ENCODE results near the gene NOS1AP.

The NOS1AP gene

DNA sequence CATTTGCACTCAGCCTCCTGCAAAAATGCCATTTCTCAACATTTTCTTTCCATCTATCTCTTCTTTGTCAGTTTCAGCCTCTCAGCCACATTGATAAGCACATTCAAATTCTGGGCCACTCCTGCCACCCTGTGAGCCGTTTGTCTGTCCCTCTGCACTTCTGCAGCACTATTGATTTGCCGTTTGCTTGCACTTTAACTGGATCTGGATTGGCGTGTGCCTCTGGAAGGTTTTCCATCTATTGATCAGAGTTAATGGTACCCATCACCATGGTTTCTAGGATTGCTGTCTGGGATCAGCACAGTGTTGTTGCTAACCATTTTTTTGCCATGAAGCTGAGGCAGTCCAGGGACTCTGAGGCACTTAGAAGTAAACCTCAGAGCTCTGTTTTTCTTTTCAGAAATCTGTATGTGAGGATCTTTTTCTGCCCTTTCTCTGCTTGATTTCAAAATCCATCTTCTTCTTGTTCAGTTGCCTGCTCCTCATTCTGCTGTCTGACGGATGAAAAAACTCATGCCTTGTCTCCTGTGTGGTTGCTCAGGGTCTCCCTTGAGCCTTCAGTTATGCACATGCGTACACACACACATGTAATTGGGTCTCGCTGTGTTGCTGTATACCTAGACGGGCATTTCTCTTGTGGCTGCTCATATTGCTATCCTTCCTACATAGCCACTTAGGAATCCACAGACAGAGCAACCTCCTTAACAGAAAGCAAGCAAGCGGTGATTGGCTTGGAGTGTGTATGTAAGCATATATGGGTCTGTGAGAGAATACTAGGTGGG, 67.9 kb downstream of the NOS1AP start:
- DNase-seq (ENCODE audit: extremely low spot score): no peak
- CTCF ChIA-PET: no interaction called here
- POLR2A ChIA-PET: no interaction called here

DNA sequence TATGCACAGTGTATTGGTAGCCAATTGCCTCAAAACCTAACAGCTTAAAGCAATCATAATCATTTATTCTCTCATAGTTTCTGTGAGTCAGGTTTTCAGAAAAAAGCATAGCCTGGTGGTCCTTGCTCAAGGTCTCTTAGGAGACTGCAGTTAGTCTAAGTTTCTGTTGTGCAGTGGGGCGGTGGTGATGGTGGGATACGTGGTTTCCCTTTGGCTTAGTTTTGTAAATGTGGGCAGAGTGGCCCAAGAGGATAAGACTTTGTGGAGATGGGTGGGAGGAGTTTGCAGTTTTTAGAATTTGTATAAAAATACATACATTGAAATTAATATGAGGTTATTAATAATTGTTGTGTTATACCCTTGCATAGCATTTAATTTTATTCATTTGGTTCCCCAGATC, 68.6 kb downstream of the NOS1AP start:
- ChIA-PET POLR2A (no interaction called here), CTCF (no interaction called here)
- TF ChIP-seq SP1 (IDR thresholded peaks at IDR 0.05): no peak
- TF ChIP-seq FOXK2 (IDR thresholded peaks at IDR 0.05): no peak
- no peak for TF ChIP-seq FOXA1 (IDR thresholded peaks at IDR 0.05)
- TF ChIP-seq ZNF384 (IDR thresholded peaks at IDR 0.05): no peak
- TF ChIP-seq ELF4 (IDR thresholded peaks at IDR 0.05): no peak
- TF ChIP-seq, protein P1, sequence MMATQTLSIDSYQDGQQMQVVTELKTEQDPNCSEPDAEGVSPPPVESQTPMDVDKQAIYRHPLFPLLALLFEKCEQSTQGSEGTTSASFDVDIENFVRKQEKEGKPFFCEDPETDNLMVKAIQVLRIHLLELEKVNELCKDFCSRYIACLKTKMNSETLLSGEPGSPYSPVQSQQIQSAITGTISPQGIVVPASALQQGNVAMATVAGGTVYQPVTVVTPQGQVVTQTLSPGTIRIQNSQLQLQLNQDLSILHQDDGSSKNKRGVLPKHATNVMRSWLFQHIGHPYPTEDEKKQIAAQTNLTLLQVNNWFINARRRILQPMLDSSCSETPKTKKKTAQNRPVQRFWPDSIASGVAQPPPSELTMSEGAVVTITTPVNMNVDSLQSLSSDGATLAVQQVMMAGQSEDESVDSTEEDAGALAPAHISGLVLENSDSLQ (IDR thresholded peaks at IDR 0.05): no peak
- TF ChIP-seq NFRKB (IDR thresholded peaks at IDR 0.05): no peak
- no peak for TF ChIP-seq LEF1 (IDR thresholded peaks at IDR 0.05; ENCODE audit: borderline replicate concordance)
- no peak for TF ChIP-seq CTBP1 (IDR thresholded peaks at IDR 0.05; ENCODE audit: borderline replicate concordance)
- no peak for TF ChIP-seq ARNT (IDR thresholded peaks at IDR 0.05)
- no peak for TF ChIP-seq BHLHE40 (IDR thresholded peaks at IDR 0.05; ENCODE audit: borderline replicate concordance)
- TF ChIP-seq TARDBP (IDR thresholded peaks at IDR 0.05): no peak
- TF ChIP-seq SUZ12 (IDR thresholded peaks at IDR 0.05): no peak
- no peak for TF ChIP-seq L3MBTL2 (conservative IDR thresholded peaks at IDR 0.05)
- no peak for TF ChIP-seq FOXM1 (IDR thresholded peaks at IDR 0.05; ENCODE audit: borderline replicate concordance)
- no peak for TF ChIP-seq HDGF (IDR thresholded peaks at IDR 0.05; ENCODE audit: borderline replicate concordance)
- DNase-seq (ENCODE audit: extremely low spot score): no peak

More for the DNA sequence above, 67.9 kb downstream of the NOS1AP start:
- TF ChIP-seq TARDBP (IDR thresholded peaks at IDR 0.05) (no peak), FOXK2 (IDR thresholded peaks at IDR 0.05) (no peak), SUZ12 (IDR thresholded peaks at IDR 0.05) (no peak), BHLHE40 (IDR thresholded peaks at IDR 0.05; ENCODE audit: borderline replicate concordance) (no peak), L3MBTL2 (conservative IDR thresholded peaks at IDR 0.05) (no peak), ARNT (IDR thresholded peaks at IDR 0.05) (no peak), FOXA1 (IDR thresholded peaks at IDR 0.05) (no peak), NFRKB (IDR thresholded peaks at IDR 0.05) (no peak), LEF1 (IDR thresholded peaks at IDR 0.05; ENCODE audit: borderline replicate concordance) (no peak), ELF4 (IDR thresholded peaks at IDR 0.05) (no peak), SP1 (IDR thresholded peaks at IDR 0.05) (no peak), HDGF (IDR thresholded peaks at IDR 0.05; ENCODE audit: borderline replicate concordance) (no peak)
- TF ChIP-seq, protein P1 (IDR thresholded peaks at IDR 0.05): no peak

DNA sequence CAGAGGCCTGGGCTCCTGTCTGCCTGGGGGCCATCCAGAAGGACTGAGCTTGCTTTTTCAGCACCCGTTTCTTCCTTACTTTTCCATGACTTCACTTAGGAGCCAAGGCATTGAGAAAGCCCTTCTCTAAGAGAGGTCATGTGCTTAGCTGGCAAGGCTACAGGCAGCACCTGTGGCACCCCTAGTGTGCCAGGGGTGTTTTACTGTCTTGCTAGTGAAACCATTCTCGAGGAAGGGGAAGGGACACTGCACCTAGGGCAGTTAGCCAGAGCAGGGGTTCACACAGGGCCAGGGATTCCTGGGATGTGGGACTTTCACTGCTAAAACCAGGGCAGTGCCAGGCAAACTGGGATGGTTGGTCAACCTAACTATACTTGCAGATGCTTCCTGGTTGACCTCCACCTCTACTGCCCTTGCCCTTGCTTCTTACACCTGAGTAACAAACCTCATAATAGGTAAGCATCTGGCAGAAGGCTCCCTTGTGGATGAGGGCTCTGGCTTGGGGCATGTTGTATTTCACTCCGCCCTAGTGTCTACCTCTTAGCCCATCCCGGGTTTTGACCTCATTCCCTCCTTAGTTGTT, 69.2 kb downstream of the NOS1AP start:
- no peak for DNase-seq (ENCODE audit: extremely low spot score)
- CTCF ChIA-PET: no interaction called here

DNA sequence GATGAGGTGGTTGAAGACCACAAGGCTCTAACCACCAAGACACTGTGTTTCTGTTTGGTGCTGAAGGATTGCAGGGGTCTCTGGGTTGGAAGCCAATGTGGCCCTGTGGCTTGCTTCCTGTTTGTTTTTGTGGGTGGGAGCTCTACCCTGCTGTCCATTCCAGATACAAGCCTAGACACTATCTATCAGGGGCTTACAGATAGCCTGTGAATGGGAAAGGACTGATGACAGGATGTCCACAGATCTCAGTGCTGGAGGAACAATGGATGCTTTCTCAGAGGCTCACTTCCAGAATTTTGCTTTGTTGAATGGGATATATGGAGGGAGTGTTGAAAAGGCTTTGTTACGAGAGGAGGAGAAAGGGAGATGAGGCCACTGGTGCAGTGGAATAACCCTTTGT, 69.7 kb downstream of the NOS1AP start:
- ChIA-PET CTCF (no interaction called here), POLR2A (no interaction called here)
- TF ChIP-seq TARDBP (IDR thresholded peaks at IDR 0.05): no peak
- no peak for TF ChIP-seq CTBP1 (IDR thresholded peaks at IDR 0.05; ENCODE audit: borderline replicate concordance)
- no peak for TF ChIP-seq HDGF (IDR thresholded peaks at IDR 0.05; ENCODE audit: borderline replicate concordance)
- no peak for TF ChIP-seq LEF1 (IDR thresholded peaks at IDR 0.05; ENCODE audit: borderline replicate concordance)
- TF ChIP-seq ZNF384 (IDR thresholded peaks at IDR 0.05): no peak
- TF ChIP-seq, protein P1 (IDR thresholded peaks at IDR 0.05): no peak
- no peak for TF ChIP-seq ELF4 (IDR thresholded peaks at IDR 0.05)
- TF ChIP-seq BHLHE40 (IDR thresholded peaks at IDR 0.05; ENCODE audit: borderline replicate concordance): no peak
- no peak for TF ChIP-seq L3MBTL2 (conservative IDR thresholded peaks at IDR 0.05)
- TF ChIP-seq FOXK2 (IDR thresholded peaks at IDR 0.05): no peak
- no peak for TF ChIP-seq SP1 (IDR thresholded peaks at IDR 0.05)
- no peak for TF ChIP-seq ARNT (IDR thresholded peaks at IDR 0.05)
- TF ChIP-seq FOXA1 (IDR thresholded peaks at IDR 0.05): no peak
- no peak for DNase-seq (ENCODE audit: extremely low spot score)

More for the DNA sequence above, 69.2 kb downstream of the NOS1AP start:
- POLR2A ChIA-PET: no interaction called here
- TF ChIP-seq LEF1 (IDR thresholded peaks at IDR 0.05; ENCODE audit: borderline replicate concordance) (no peak), FOXM1 (IDR thresholded peaks at IDR 0.05; ENCODE audit: borderline replicate concordance) (no peak), ZNF384 (IDR thresholded peaks at IDR 0.05) (no peak), TARDBP (IDR thresholded peaks at IDR 0.05) (no peak), FOXK2 (IDR thresholded peaks at IDR 0.05) (no peak), ELF4 (IDR thresholded peaks at IDR 0.05) (no peak), FOXA1 (IDR thresholded peaks at IDR 0.05) (no peak), NFRKB (IDR thresholded peaks at IDR 0.05) (no peak), BHLHE40 (IDR thresholded peaks at IDR 0.05; ENCODE audit: borderline replicate concordance) (no peak)
- TF ChIP-seq, protein P1 (IDR thresholded peaks at IDR 0.05): no peak

DNA sequence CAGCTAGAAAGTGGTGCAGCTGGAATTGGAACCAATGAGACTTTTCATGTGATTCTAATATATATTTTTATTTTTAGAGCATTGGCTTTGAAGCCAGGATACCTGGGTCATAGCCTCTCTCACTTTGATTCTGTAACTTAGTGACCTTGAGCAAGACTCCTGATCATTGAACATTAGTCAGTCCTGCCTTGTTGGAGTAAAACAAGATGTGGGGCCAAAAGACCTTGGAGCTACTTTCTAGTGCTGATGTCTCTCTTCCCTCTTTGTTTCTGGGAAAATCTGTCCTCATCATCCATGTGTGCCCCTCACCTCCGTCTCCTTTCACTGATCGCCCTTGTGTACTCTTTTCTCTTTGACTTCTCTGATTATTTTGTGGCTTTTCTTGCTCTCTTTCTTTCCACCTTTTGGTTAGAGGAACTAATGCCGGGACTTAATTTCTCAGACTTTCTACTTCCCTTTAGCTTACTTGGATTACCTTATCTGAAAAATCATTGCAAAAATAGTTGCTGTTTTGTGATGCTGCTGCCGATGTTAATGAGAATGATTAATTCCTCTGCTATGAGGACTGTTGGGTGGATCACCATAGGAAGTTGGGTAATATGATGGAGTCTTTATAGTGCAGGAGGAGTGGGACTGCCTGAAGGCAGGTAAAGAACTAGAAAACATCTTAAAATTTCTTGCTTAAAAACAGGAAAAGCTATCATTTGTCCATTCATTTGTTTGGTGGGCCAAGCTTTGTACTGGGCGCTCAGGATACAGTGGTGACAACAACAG, 72.0 kb downstream of the NOS1AP start:
- no peak for DNase-seq (ENCODE audit: extremely low spot score)
- CTCF ChIA-PET: no interaction called here

More for the DNA sequence above, 72.0 kb downstream of the NOS1AP start:
- POLR2A ChIA-PET: no interaction called here
- TF ChIP-seq TARDBP (IDR thresholded peaks at IDR 0.05): no peak
- TF ChIP-seq FOXA1 (IDR thresholded peaks at IDR 0.05): no peak
- TF ChIP-seq SUZ12 (IDR thresholded peaks at IDR 0.05): no peak
- no peak for TF ChIP-seq ELF4 (IDR thresholded peaks at IDR 0.05)
- no peak for TF ChIP-seq HDGF (IDR thresholded peaks at IDR 0.05; ENCODE audit: borderline replicate concordance)
- TF ChIP-seq BHLHE40 (IDR thresholded peaks at IDR 0.05; ENCODE audit: borderline replicate concordance): no peak
- no peak for TF ChIP-seq LEF1 (IDR thresholded peaks at IDR 0.05; ENCODE audit: borderline replicate concordance)
- no peak for TF ChIP-seq ARNT (IDR thresholded peaks at IDR 0.05)
- no peak for TF ChIP-seq SP1 (IDR thresholded peaks at IDR 0.05)
- no peak for TF ChIP-seq FOXM1 (IDR thresholded peaks at IDR 0.05; ENCODE audit: borderline replicate concordance)
- TF ChIP-seq, protein P1 (IDR thresholded peaks at IDR 0.05): no peak
- no peak for TF ChIP-seq ZNF384 (IDR thresholded peaks at IDR 0.05)
- TF ChIP-seq CTBP1 (IDR thresholded peaks at IDR 0.05; ENCODE audit: borderline replicate concordance): no peak
- no peak for TF ChIP-seq NFRKB (IDR thresholded peaks at IDR 0.05)
- no peak for TF ChIP-seq FOXK2 (IDR thresholded peaks at IDR 0.05)
- no peak for TF ChIP-seq L3MBTL2 (conservative IDR thresholded peaks at IDR 0.05)
